ENCODE measurements around the gene CD300LB.

Gene CD300LB

GRCh38 chr17:74473294-74473693 lies 58.0 kb downstream of the CD300LB start:
- H3F3A ChIP-seq (ENCODE audit: insufficient read depth) = no peaks in the 10 kb centered on the region
- H3K4me2 ChIP-seq (ENCODE audit: low read depth, low read length, poor library complexity, severe bottlenecking) = no peak overlapping the region
- H4K20me1 ChIP-seq (ENCODE audit: low read depth, low read length) = no peaks in the 10 kb centered on the region
- H3K9ac ChIP-seq (ENCODE audit: low read length) = no peak overlapping the region
- H3K9me2 ChIP-seq (replicated peaks; ENCODE audit: insufficient read depth, low read length) = no peaks in the 10 kb centered on the region
- no peaks in the 10 kb centered on the region for H3K27me3 ChIP-seq (ENCODE audit: low read length)
- TF ChIP-seq EZH2phosphoT487 (conservative IDR thresholded peaks at IDR 0.05; ENCODE audit: low read length) = no peak
- H3K27ac ChIP-seq (ENCODE audit: low read depth, low read length) = no peak overlapping the region
- H2AFZ ChIP-seq (ENCODE audit: low read depth, low read length, severe bottlenecking) = no peak overlapping the region
- H3K4me3 ChIP-seq (ENCODE audit: insufficient read depth, low read length, poor library complexity, severe bottlenecking) = no peak overlapping the region
- no peaks in the 10 kb centered on the region for H3K36me3 ChIP-seq (ENCODE audit: low read length)
- H3K79me2 ChIP-seq (ENCODE audit: insufficient read depth, low read length) = no peaks in the 10 kb centered on the region
- no peaks in the 10 kb centered on the region for H3K9me3 ChIP-seq (ENCODE audit: insufficient read depth, low read length)

GRCh38 chr17:74472890-74473289 lies 58.4 kb downstream of the CD300LB start:
- H3K27me3 ChIP-seq (ENCODE audit: low read length) = no peaks in the 10 kb centered on the region
- H3K4me2 ChIP-seq (ENCODE audit: low read depth, low read length, poor library complexity, severe bottlenecking) = no peak overlapping the region
- no peaks in the 10 kb centered on the region for H3K79me2 ChIP-seq (ENCODE audit: insufficient read depth, low read length)
- no peaks in the 10 kb centered on the region for H3F3A ChIP-seq (ENCODE audit: insufficient read depth)
- no peak overlapping the region for H2AFZ ChIP-seq (ENCODE audit: low read depth, low read length, severe bottlenecking)
- no peaks in the 10 kb centered on the region for H3K9me3 ChIP-seq (ENCODE audit: insufficient read depth, low read length)
- no peak for TF ChIP-seq EZH2phosphoT487 (conservative IDR thresholded peaks at IDR 0.05; ENCODE audit: low read length)
- no peaks in the 10 kb centered on the region for H3K36me3 ChIP-seq (ENCODE audit: low read length)
- no peak overlapping the region for H3K27ac ChIP-seq (ENCODE audit: low read depth, low read length)
- no peak overlapping the region for H3K9ac ChIP-seq (ENCODE audit: low read length)
- no peaks in the 10 kb centered on the region for H3K9me2 ChIP-seq (replicated peaks; ENCODE audit: insufficient read depth, low read length)
- H4K20me1 ChIP-seq (ENCODE audit: low read depth, low read length) = no peaks in the 10 kb centered on the region
- H3K4me3 ChIP-seq (ENCODE audit: insufficient read depth, low read length, poor library complexity, severe bottlenecking) = no peak overlapping the region

GRCh38 chr17:74471341-74471740 lies 59.9 kb downstream of the CD300LB start:
- Histone ChIP-seq H3K4me3 (ENCODE audit: insufficient read depth, low read length, poor library complexity, severe bottlenecking) (no peak overlapping the region), H4K20me1 (ENCODE audit: low read depth, low read length) (no peaks in the 10 kb centered on the region), H3K9ac (ENCODE audit: low read length) (no peak overlapping the region), H2AFZ (ENCODE audit: low read depth, low read length, severe bottlenecking) (no peak overlapping the region), H3K9me2 (replicated peaks; ENCODE audit: insufficient read depth, low read length) (no peaks in the 10 kb centered on the region), H3F3A (ENCODE audit: insufficient read depth) (no peaks in the 10 kb centered on the region), H3K9me3 (ENCODE audit: insufficient read depth, low read length) (no peaks in the 10 kb centered on the region), H3K79me2 (ENCODE audit: insufficient read depth, low read length) (no peaks in the 10 kb centered on the region), H3K36me3 (ENCODE audit: low read length) (no peaks in the 10 kb centered on the region), H3K27me3 (ENCODE audit: low read length) (no peaks in the 10 kb centered on the region), H3K4me2 (ENCODE audit: low read depth, low read length, poor library complexity, severe bottlenecking) (no peak overlapping the region), H3K27ac (ENCODE audit: low read depth, low read length) (no peak overlapping the region)
- TF ChIP-seq CTCF (IDR thresholded peaks at IDR 0.05; ENCODE audit: insufficient read depth, low read length, poor library complexity, severe bottlenecking) = no peak
- no peak for TF ChIP-seq EZH2phosphoT487 (conservative IDR thresholded peaks at IDR 0.05; ENCODE audit: low read length)

Data from SU-DHL-6 (cell line).